Neural crest cell (in vitro differentiated cells): ENCODE data around the gene MAP4K2. TPM values are rescaled to one million over a fixed set of nuclear protein-coding genes. Genes with fewer than 3 reads are reported as not detected.
A peak's percentile ranks its signal among the peaks of the same experiment; 100 is the strongest.

ENCODE experiments used
- DNase-seq: peaks from one replicate; pipeline ENCODE4 v3.0.0; 2021; ENCODE audit warnings: low read depth, mixed read lengths, low spot score
- H3K27ac Mint-ChIP-seq: one replicate; pipeline ENCODE4 v1.8.0; 2021; ENCODE audit warnings: mild to moderate bottlenecking, mixed read lengths; ENCODE audit not compliant: unreplicated experiment
- H3K27me3 Mint-ChIP-seq: 2 replicates; pipeline ENCODE4 v1.8.0; 2021; ENCODE audit warnings: low read depth, mild to moderate bottlenecking, mixed read lengths
- H3K36me3 Mint-ChIP-seq: 2 replicates; pipeline ENCODE4 v1.8.0; 2021; ENCODE audit warnings: low read depth, mild to moderate bottlenecking, mixed read lengths
- H3K4me1 Mint-ChIP-seq: 2 replicates; pipeline ENCODE4 v1.8.0; 2021; ENCODE audit warnings: mixed read lengths
- H3K4me3 Mint-ChIP-seq: one replicate; pipeline ENCODE4 v1.8.0; 2021; ENCODE audit warnings: mild to moderate bottlenecking, mixed read lengths
- H3K9me3 Mint-ChIP-seq: 2 replicates; pipeline ENCODE4 v1.8.0; 2021; ENCODE audit warnings: mixed read lengths
- CTCF ChIP-seq: fragments of 200-600 bp; sonication (generic); conservative IDR thresholded peaks from 2 replicates; pipeline ENCODE4 v1.5.0; 2021; ENCODE audit warnings: antibody characterized with exemption, mild to moderate bottlenecking
- total RNA-seq: library from RNA; stranded (reverse); gene quantifications from 2 replicates; pipeline ENCODE4 v1.2.1, GENCODE V29; 2021

MAP4K2 gene
- total RNA-seq, 1 donor from 2014 or later = 14.6 TPM

GRCh38 chr11:64752175-64752970 is 50.6 kb downstream of the MAP4K2 start:
- H3K4me1 Mint-ChIP-seq = peaks cover 5% of the 10 kb centered on the region
- no peaks in the 10 kb centered on the region for H3K36me3 Mint-ChIP-seq
- TF ChIP-seq CTCF = no peak
- H3K4me3 Mint-ChIP-seq = no peak overlapping the region
- no peaks in the 10 kb centered on the region for H3K9me3 Mint-ChIP-seq
- H3K27ac Mint-ChIP-seq = no peak overlapping the region
- peaks cover 4% of the 10 kb centered on the region for H3K27me3 Mint-ChIP-seq
- no peak for DNase-seq

GRCh38 chr11:64751580-64751979 is 51.4 kb downstream of the MAP4K2 start:
- H3K27ac Mint-ChIP-seq = no peak overlapping the region
- TF ChIP-seq CTCF = no peak
- DNase-seq = no peak
- peaks cover 7% of the 10 kb centered on the region for H3K27me3 Mint-ChIP-seq
- no peaks in the 10 kb centered on the region for H3K9me3 Mint-ChIP-seq
- H3K4me3 Mint-ChIP-seq = no peak overlapping the region
- peaks cover 5% of the 10 kb centered on the region for H3K4me1 Mint-ChIP-seq
- H3K36me3 Mint-ChIP-seq = no peaks in the 10 kb centered on the region

GRCh38 chr11:64751136-64751535 is 51.9 kb downstream of the MAP4K2 start:
- H3K27ac Mint-ChIP-seq = no peak overlapping the region
- no peak for DNase-seq
- no peak for TF ChIP-seq CTCF
- H3K4me3 Mint-ChIP-seq = no peak overlapping the region
- peaks cover 5% of the 10 kb centered on the region for H3K4me1 Mint-ChIP-seq
- peaks cover 11% of the 10 kb centered on the region for H3K27me3 Mint-ChIP-seq
- H3K36me3 Mint-ChIP-seq = no peaks in the 10 kb centered on the region
- H3K9me3 Mint-ChIP-seq = no peaks in the 10 kb centered on the region

GRCh38 chr11:64750361-64751054 is 52.5 kb downstream of the MAP4K2 start:
- peaks cover 5% of the 10 kb centered on the region for H3K4me1 Mint-ChIP-seq
- TF ChIP-seq CTCF = no peak
- no peak for DNase-seq
- H3K27ac Mint-ChIP-seq = no peak overlapping the region
- H3K9me3 Mint-ChIP-seq = no peaks in the 10 kb centered on the region
- H3K4me3 Mint-ChIP-seq = peak overlapping the region; percentile 37
- H3K36me3 Mint-ChIP-seq = no peaks in the 10 kb centered on the region
- peaks cover 16% of the 10 kb centered on the region for H3K27me3 Mint-ChIP-seq

- TF ChIP-seq CTCF = no peak
- Mint-ChIP-seq H3K36me3 (no peaks in the 10 kb centered on the region), H3K27ac (no peak overlapping the region), H3K9me3 (no peaks in the 10 kb centered on the region), H3K4me3 (peak overlapping the region; percentile 64), H3K4me1 (peaks cover 16% of the 10 kb centered on the region), H3K27me3 (peaks cover 31% of the 10 kb centered on the region)
- no peak for DNase-seq
These were observed 54.9 kb downstream of the MAP4K2 start for GRCh38 chr11:64747961-64748665.
